Measurements from ENCODE around the gene SH3GLB2. TPM values are rescaled to one million over a fixed set of nuclear protein-coding genes. Genes with fewer than 3 reads are reported as not detected.
A peak's percentile ranks its signal among the peaks of the same experiment; 100 is the strongest.
"Not testable (repeated sequence)": the region's sequence is repeated elsewhere in the genome, so short reads cannot be mapped to it uniquely, and the experiment has no call there.

Gene SH3GLB2
- total and polyA plus RNA-seq, 7 experiments from 2014 or later, result 22.5 to 106 (median 82.5) TPM

DNA sequence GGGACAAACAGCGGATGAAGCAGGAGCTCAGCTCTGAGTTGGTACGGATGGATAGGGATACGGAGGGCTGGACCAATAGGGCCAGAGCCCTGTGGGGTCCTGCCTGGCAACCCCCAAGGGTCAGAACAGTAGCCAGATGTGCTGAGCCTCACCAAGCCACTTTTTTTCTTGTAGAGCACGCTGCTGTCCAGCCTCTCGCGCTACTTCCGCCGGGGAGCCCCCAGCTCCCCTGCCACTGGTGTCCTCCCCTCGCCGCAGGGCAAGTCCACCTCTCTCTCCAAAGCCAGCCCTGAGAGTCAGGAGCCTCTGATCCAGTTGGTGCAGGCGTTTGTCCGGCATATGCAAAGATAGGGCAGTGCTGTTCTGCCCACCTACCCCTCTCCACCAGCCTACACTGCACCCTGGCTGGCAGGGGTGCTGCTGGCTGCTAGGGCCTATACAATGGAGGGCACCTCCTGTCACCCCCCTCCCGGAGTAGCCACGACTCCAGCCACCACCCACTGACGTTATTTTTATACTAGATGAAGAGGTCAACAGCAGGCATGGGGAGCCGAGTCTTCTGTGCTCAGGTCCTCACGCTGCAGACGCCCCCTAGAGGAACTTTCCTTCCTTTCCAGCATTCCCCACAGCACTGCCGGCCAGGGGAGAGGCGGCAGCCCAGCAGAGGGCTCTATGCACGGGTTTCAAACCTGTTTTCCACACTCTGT lies 21.6 kb downstream of the SH3GLB2 start:
- Histone ChIP-seq H3K4me1 (ENCODE audit: control insufficient read depth in 2 of 2, insufficient read depth in 2 of 2, low read length in 2 of 2) (no peaks in the 10 kb centered on the region), H3K36me3 (ENCODE audit: control insufficient read depth in 2 of 3, insufficient read depth in 3 of 3, low read length in 3 of 3) (peaks cover 9 to 93% (median 16%) of the 10 kb centered on the region in 3 experiments), H3K27me3 (ENCODE audit: control insufficient read depth in 2 of 2, insufficient read depth in 2 of 2, low read length in 2 of 2) (no peaks in the 10 kb centered on the region), H3K27ac (ENCODE audit: low read depth, low read length) (peak overlapping the region; percentile 35), H3K4me3 (ENCODE audit: low read length) (no peak overlapping the region), H3K9me3 (ENCODE audit: control insufficient read depth in 2 of 3, low read length in 3 of 3) (no peaks in the 10 kb centered on the region)
- ChIA-PET POLR2A (no interaction called here), CTCF (interaction anchor here (0.6 to 1.0 kb wide), 2 partner anchors 9 to 125 kb away, joined by 4 read pairs; no protein-coding TSS in a partner anchor)
- DNase-seq (peak in 7 of 9 donors; percentile 26 to 56 (median 45)), ATAC-seq (peak; percentile 79)
- H3K4me3 Mint-ChIP-seq, result no peak overlapping the region
- H3K27ac Mint-ChIP-seq, result peak overlapping the region in 6 of 9 donors; percentile 29 to 81 (median 54)
- H3K27me3 Mint-ChIP-seq, result no peaks in the 10 kb centered on the region
- H3K36me3 Mint-ChIP-seq, result peaks cover 0 to 27% (median 12%) of the 10 kb centered on the region in 5 donors
- intact Hi-C loops (cut with micrococcal nuclease), result no loop called here
- H3K4me1 Mint-ChIP-seq, result peaks cover 0 to 4% (median 0%) of the 10 kb centered on the region in 7 donors
- H3K9me3 Mint-ChIP-seq, result no peaks in the 10 kb centered on the region

DNA sequence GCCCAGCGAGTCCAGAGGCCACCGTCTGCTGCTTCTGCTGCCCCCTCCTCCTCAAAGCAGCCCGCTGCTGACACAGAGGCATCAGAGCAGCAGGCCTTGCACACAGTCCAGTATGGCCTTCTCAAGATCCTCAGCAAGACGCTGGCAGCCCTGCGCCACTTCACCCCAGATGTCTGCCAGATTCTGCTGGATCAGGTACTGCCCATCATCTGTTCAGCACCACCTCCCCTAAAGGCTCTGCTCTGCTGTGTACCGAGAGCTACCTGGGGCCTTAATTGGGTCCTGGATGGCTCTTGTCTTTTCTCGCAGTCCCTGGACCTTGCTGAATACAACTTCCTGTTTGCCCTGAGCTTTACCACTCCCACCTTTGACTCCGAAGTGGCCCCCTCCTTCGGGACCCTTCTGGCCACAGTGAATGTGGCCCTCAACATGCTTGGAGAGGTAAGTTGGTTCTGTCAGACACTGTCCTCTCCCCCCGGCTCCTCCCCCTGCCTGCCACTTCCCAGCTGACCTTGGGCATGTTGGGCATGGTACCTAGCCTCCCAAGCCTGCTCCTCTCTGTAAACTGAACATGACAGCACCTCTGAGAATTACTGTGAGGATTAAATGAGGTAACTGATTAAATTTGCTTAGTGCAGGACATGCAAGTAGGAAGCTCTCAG lies 22.7 kb downstream of the SH3GLB2 start:
- H3K27me3 Mint-ChIP-seq, result no peaks in the 10 kb centered on the region
- Histone ChIP-seq H3K4me1 (ENCODE audit: control insufficient read depth in 2 of 2, insufficient read depth in 2 of 2, low read length in 2 of 2) (no peaks in the 10 kb centered on the region), H3K9me3 (ENCODE audit: control insufficient read depth in 2 of 3, low read length in 3 of 3) (no peaks in the 10 kb centered on the region), H3K27ac (ENCODE audit: low read depth, low read length) (no peak overlapping the region), H3K4me3 (ENCODE audit: low read length) (no peak overlapping the region), H3K27me3 (ENCODE audit: control insufficient read depth in 2 of 2, insufficient read depth in 2 of 2, low read length in 2 of 2) (no peaks in the 10 kb centered on the region), H3K36me3 (ENCODE audit: control insufficient read depth in 2 of 3, insufficient read depth in 3 of 3, low read length in 3 of 3) (peaks cover 9 to 91% (median 17%) of the 10 kb centered on the region in 3 experiments)
- ChIA-PET POLR2A (interaction anchor here (0.6 kb wide), 1 partner anchor 103 kb away, joined by 3 read pairs; no protein-coding TSS in a partner anchor), CTCF (interaction anchor here (0.6 to 1.1 kb wide), 2 partner anchors 11 to 803 kb away, joined by 3 read pairs; no protein-coding TSS in a partner anchor)
- no peak overlapping the region for H3K4me3 Mint-ChIP-seq
- ATAC-seq, result no peak
- no peaks in the 10 kb centered on the region for H3K9me3 Mint-ChIP-seq
- intact Hi-C loops (cut with micrococcal nuclease), result no loop called here
- H3K27ac Mint-ChIP-seq, result peak overlapping the region in 6 of 9 donors; percentile 33 to 82 (median 54)
- peaks cover 0 to 35% (median 18%) of the 10 kb centered on the region in 5 donors for H3K36me3 Mint-ChIP-seq
- DNase-seq, result no peak
- H3K4me1 Mint-ChIP-seq, result peaks cover 0 to 4% (median 0%) of the 10 kb centered on the region in 7 donors

DNA sequence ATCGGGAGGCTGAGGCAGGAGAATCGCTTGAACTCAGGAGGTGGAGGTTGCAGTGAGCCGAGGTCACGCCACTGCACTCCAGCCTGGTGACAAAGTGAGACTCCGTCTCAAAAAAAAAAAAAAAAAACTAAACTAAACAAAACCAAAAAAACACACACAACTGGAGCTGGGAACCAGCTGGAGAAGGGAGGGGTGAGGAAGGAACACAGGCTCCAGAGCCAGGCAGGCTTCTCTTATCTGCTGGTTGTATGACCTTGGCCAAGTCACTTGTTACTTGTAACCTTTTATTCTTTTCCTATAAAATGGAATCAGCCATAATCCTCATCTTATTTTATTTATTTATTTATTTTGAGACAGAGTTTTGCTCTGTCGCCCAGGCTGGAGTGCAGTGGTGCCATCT lies 24.0 kb downstream of the SH3GLB2 start:
- ATAC-seq; H3K27me3 ChIP-seq (ENCODE audit: control insufficient read depth in 2 of 2, insufficient read depth in 2 of 2, low read length in 2 of 2); DNase-seq; H3K4me1 ChIP-seq (ENCODE audit: control insufficient read depth in 2 of 2, insufficient read depth in 2 of 2, low read length in 2 of 2); H3K9me3 Mint-ChIP-seq; H3K27ac ChIP-seq (ENCODE audit: low read depth, low read length); H3K27ac Mint-ChIP-seq; H3K4me3 ChIP-seq (ENCODE audit: low read length); intact Hi-C loops (cut with micrococcal nuclease); H3K27me3 Mint-ChIP-seq; H3K4me3 Mint-ChIP-seq; H3K9me3 ChIP-seq (ENCODE audit: control insufficient read depth in 2 of 3, low read length in 3 of 3): not testable (repeated sequence)
- Mint-ChIP-seq H3K36me3 (peaks cover 0 to 43% (median 24%) of the 10 kb centered on the region in 5 donors), H3K4me1 (peaks cover 0 to 11% (median 0%) of the 10 kb centered on the region in 7 donors)
- ChIA-PET CTCF (interaction anchor here (1.1 kb wide), 1 partner anchor 9 kb away, joined by 3 read pairs; no protein-coding TSS in a partner anchor), POLR2A (interaction anchor here (0.7 kb wide), 1 partner anchor 15 kb away, joined by 4 read pairs; no protein-coding TSS in a partner anchor)
- peaks cover 9 to 91% (median 27%) of the 10 kb centered on the region in 3 experiments for H3K36me3 ChIP-seq (ENCODE audit: control insufficient read depth in 2 of 3, insufficient read depth in 3 of 3, low read length in 3 of 3)

GRCh38 chr9:129002992-129003391 lies 25.1 kb downstream of the SH3GLB2 start:
- peak overlapping the region in 2 of 9 donors; percentile 15 to 46 for H3K27ac Mint-ChIP-seq
- ATAC-seq (no peak), DNase-seq (no peak)
- CTCF ChIA-PET, result no interaction called here
- H3K4me3 ChIP-seq (ENCODE audit: low read length), result no peak overlapping the region
- no peaks in the 10 kb centered on the region for H3K27me3 Mint-ChIP-seq
- H3K4me3 Mint-ChIP-seq, result no peak overlapping the region
- peaks cover 0 to 11% (median 0%) of the 10 kb centered on the region in 7 donors for H3K4me1 Mint-ChIP-seq
- peaks cover 9 to 91% (median 29%) of the 10 kb centered on the region in 3 experiments for H3K36me3 ChIP-seq (ENCODE audit: control insufficient read depth in 2 of 3, insufficient read depth in 3 of 3, low read length in 3 of 3)
- H3K27me3 ChIP-seq (ENCODE audit: control insufficient read depth in 2 of 2, insufficient read depth in 2 of 2, low read length in 2 of 2), result no peaks in the 10 kb centered on the region
- H3K9me3 Mint-ChIP-seq, result peaks cover 0 to 1% (median 0%) of the 10 kb centered on the region in 11 donors
- H3K9me3 ChIP-seq (ENCODE audit: control insufficient read depth in 2 of 3, low read length in 3 of 3), result no peaks in the 10 kb centered on the region
- no peak overlapping the region for H3K27ac ChIP-seq (ENCODE audit: low read depth, low read length)
- H3K4me1 ChIP-seq (ENCODE audit: control insufficient read depth in 2 of 2, insufficient read depth in 2 of 2, low read length in 2 of 2), result no peaks in the 10 kb centered on the region
- H3K36me3 Mint-ChIP-seq, result peaks cover 0 to 53% (median 24%) of the 10 kb centered on the region in 5 donors
- intact Hi-C loops (cut with micrococcal nuclease), result no loop called here
- POLR2A ChIA-PET, result interaction anchor here (0.5 to 0.8 kb wide), 3 partner anchors 29 to 937 kb away, joined by 3 to 5 read pairs (median 3); no protein-coding TSS in a partner anchor

DNA sequence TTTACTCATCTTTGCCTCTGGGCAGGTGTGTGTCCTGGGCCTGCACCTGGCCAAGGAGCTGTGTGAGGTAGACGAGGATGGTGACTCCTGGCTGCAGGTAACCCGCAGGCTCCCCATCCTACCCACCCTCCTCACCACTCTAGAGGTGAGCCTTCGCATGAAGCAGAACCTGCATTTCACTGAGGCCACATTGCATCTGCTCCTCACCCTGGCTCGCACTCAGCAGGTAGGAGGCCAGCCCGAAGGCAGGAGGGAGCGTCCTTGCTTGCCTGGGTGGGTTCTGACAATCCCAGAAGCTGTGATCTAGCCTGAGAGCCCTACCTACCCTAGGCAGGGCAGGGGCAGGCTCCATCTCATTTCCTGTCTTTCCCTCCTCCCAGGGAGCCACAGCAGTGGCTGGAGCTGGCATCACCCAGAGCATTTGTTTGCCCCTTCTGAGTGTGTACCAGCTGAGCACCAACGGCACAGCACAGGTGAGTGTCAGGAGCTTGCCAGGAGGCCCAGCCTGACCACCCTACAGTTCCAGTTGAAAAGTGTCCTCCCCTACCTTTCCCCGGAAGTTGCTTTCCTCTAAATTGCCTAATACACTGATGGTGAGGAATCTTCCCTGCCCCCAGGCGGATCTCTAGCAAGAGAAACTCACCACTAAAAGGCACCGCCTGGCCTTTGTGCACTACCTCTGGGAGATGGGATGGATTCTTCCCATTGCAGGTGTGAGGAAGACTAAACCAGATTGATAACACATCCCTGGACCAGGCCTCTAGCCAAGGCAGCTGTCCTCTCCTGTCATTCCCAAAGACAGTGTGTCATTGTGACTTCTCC lies 26.4 kb downstream of the SH3GLB2 start:
- Mint-ChIP-seq H3K4me3 (no peak overlapping the region), H3K36me3 (peaks cover 6 to 58% (median 32%) of the 10 kb centered on the region in 5 donors), H3K9me3 (peaks cover 0 to 1% (median 0%) of the 10 kb centered on the region in 11 donors), H3K27me3 (no peaks in the 10 kb centered on the region), H3K27ac (peak overlapping the region in 5 of 9 donors; percentile 13 to 85 (median 48)), H3K4me1 (peaks cover 0 to 12% (median 4%) of the 10 kb centered on the region in 7 donors)
- no peaks in the 10 kb centered on the region for H3K27me3 ChIP-seq (ENCODE audit: control insufficient read depth in 2 of 2, insufficient read depth in 2 of 2, low read length in 2 of 2)
- H3K27ac ChIP-seq (ENCODE audit: low read depth, low read length), result peak overlapping the region; percentile 30
- no peak overlapping the region for H3K4me3 ChIP-seq (ENCODE audit: low read length)
- no peaks in the 10 kb centered on the region for H3K4me1 ChIP-seq (ENCODE audit: control insufficient read depth in 2 of 2, insufficient read depth in 2 of 2, low read length in 2 of 2)
- DNase-seq, result no peak
- H3K9me3 ChIP-seq (ENCODE audit: control insufficient read depth in 2 of 3, low read length in 3 of 3), result no peaks in the 10 kb centered on the region
- peaks cover 9 to 89% (median 36%) of the 10 kb centered on the region in 3 experiments for H3K36me3 ChIP-seq (ENCODE audit: control insufficient read depth in 2 of 3, insufficient read depth in 3 of 3, low read length in 3 of 3)
- ChIA-PET POLR2A (interaction anchor here (0.7 kb wide), 1 partner anchor 229 kb away, joined by 3 read pairs; no protein-coding TSS in a partner anchor), CTCF (no interaction called here)
- ATAC-seq, result no peak
- intact Hi-C loops (cut with micrococcal nuclease), result no loop called here

All from naive thymus-derived CD4-positive, alpha-beta T cell (primary cell).